Ramos (cell line): ENCODE measurements around the gene ANKRD40.
"Not testable (repeated sequence)": the region's sequence is repeated elsewhere in the genome, so short reads cannot be mapped to it uniquely, and the experiment has no call there.

Experiments used
- in situ Hi-C: fragments of 300-500 bp; cut with MboI; formaldehyde crosslinking; loops from one replicate; pipeline ENCODE4 v1.14.3; 2022; ENCODE audit warnings: low sequenced_read_pairs; ENCODE audit not compliant: unreplicated experiment

The ANKRD40 gene

GRCh38 chr17:50687200-50688066 is 20.3 kb downstream of the ANKRD40 start:
- in situ Hi-C loops: no loop called here

GRCh38 chr17:50686494-50687199 is 21.1 kb downstream of the ANKRD40 start:
- in situ Hi-C loops: no loop called here

- in situ Hi-C loops: no loop called here
These were observed 21.8 kb downstream of the ANKRD40 start for GRCh38 chr17:50685691-50686493.

- in situ Hi-C loops: no loop called here
These were observed 22.4 kb downstream of the ANKRD40 start for GRCh38 chr17:50685334-50685665.

GRCh38 chr17:50684612-50685333 is 22.9 kb downstream of the ANKRD40 start:
- in situ Hi-C loops: no loop called here

GRCh38 chr17:50684288-50684611 is 23.5 kb downstream of the ANKRD40 start:
- in situ Hi-C loops: no loop called here

- in situ Hi-C loops: no loop called here
These were observed 24.1 kb downstream of the ANKRD40 start for GRCh38 chr17:50683434-50684287.

GRCh38 chr17:50682938-50683337 is 24.8 kb downstream of the ANKRD40 start:
- in situ Hi-C loops: no loop called here

GRCh38 chr17:50682441-50682840 is 25.3 kb downstream of the ANKRD40 start:
- in situ Hi-C loops: no loop called here

- in situ Hi-C loops: no loop called here
These were observed 26.2 kb downstream of the ANKRD40 start for GRCh38 chr17:50681263-50682200.

GRCh38 chr17:50680543-50681262 is 27.0 kb downstream of the ANKRD40 start:
- in situ Hi-C loops: not testable (repeated sequence)

- in situ Hi-C loops: no loop called here
These were observed 27.6 kb downstream of the ANKRD40 start for GRCh38 chr17:50680126-50680525.

- in situ Hi-C loops: no loop called here
These were observed 28.6 kb downstream of the ANKRD40 start for GRCh38 chr17:50679008-50679544.

GRCh38 chr17:50677851-50678375 is 29.8 kb downstream of the ANKRD40 start:
- in situ Hi-C loops: no loop called here

GRCh38 chr17:50676065-50676975 is 31.4 kb downstream of the ANKRD40 start:
- in situ Hi-C loops: no loop called here

- in situ Hi-C loops: no loop called here
These were observed 32.1 kb downstream of the ANKRD40 start for GRCh38 chr17:50675627-50676026.
